Epithelial cell of prostate (primary cell): ENCODE measurements around the gene HINT1.
"Not testable (repeated sequence)": the region's sequence is repeated elsewhere in the genome, so short reads cannot be mapped to it uniquely, and the experiment has no call there.

Source experiments
- DNase-seq: peaks from one replicate; pipeline ENCODE4 v3.0.0-alpha.2; 2011; ENCODE audit warnings: low read depth, low spot score
- H3K27ac ChIP-seq: fragments of 450-650 bp; 2 replicates; pipeline ENCODE4 v1.5.1; 2017; ENCODE audit warnings: mild to moderate bottlenecking

HINT1 gene

GRCh38 chr5:131180407-131180806 is 15.4 kb upstream of the HINT1 start:
- DNase-seq, result no peak
- H3K27ac ChIP-seq, result no peak overlapping the region

- H3K27ac ChIP-seq, result peak overlapping the region; percentile 42
- DNase-seq, result no peak
These were observed 6.3 kb upstream of the HINT1 start for GRCh38 chr5:131171276-131171810.

GRCh38 chr5:131170540-131171275 is 5.7 kb upstream of the HINT1 start, which contains the start of gene LYRM7:
Gene LYRM7 (plus strand): TSS chr5:131170944. CDS start chr5:131171021, 77 bp downstream.
- peak within 1 kb of the TSS; percentile 42 for H3K27ac ChIP-seq
- DNase-seq, result peak; percentile 95

GRCh38 chr5:131169810-131170539 is 4.9 kb upstream of the HINT1 start:
- no peak for DNase-seq
- H3K27ac ChIP-seq, result peak overlapping the region; percentile 42

- no peak for DNase-seq
- H3K27ac ChIP-seq, result no peak overlapping the region
These were observed 2.6 kb upstream of the HINT1 start for GRCh38 chr5:131167615-131168014.

- DNase-seq, result peak; percentile 16
- H3K27ac ChIP-seq, result peak overlapping the region; percentile 93
These were observed 601 bp downstream of the HINT1 start for GRCh38 chr5:131164191-131165118.

GRCh38 chr5:131163276-131164119 is 1.6 kb downstream of the HINT1 start:
- no peak for DNase-seq

GRCh38 chr5:131160134-131160533 is 4.9 kb downstream of the HINT1 start:
- peak; percentile 18 for DNase-seq
- peak overlapping the region; percentile 25 for H3K27ac ChIP-seq

More at GRCh38 chr5:131163276-131164119, 1.6 kb downstream of the HINT1 start:
- peak overlapping the region; percentile 93 for H3K27ac ChIP-seq

- H3K27ac ChIP-seq, result no peak overlapping the region
- no peak for DNase-seq
These were observed 8.1 kb downstream of the HINT1 start for GRCh38 chr5:131156957-131157356.

GRCh38 chr5:131156385-131156784 is 8.7 kb downstream of the HINT1 start:
- DNase-seq, result no peak
- no peak overlapping the region for H3K27ac ChIP-seq

GRCh38 chr5:131151216-131151615 is 13.8 kb downstream of the HINT1 start:
- H3K27ac ChIP-seq, result no peak overlapping the region
- no peak for DNase-seq

- no peak overlapping the region for H3K27ac ChIP-seq
- no peak for DNase-seq
These were observed 14.6 kb downstream of the HINT1 start for GRCh38 chr5:131150408-131150807.

- H3K27ac ChIP-seq, result no peak overlapping the region
- DNase-seq, result no peak
These were observed 16.2 kb downstream of the HINT1 start for GRCh38 chr5:131148835-131149234.

GRCh38 chr5:131147258-131147657 is 17.8 kb downstream of the HINT1 start:
- H3K27ac ChIP-seq, result no peak overlapping the region
- DNase-seq, result no peak

GRCh38 chr5:131142970-131143617 is 22.0 kb downstream of the HINT1 start:
- no peak for DNase-seq
- no peak overlapping the region for H3K27ac ChIP-seq

- H3K27ac ChIP-seq, result no peak overlapping the region
- DNase-seq, result no peak
These were observed 25.7 kb downstream of the HINT1 start for GRCh38 chr5:131139321-131139720.

- not testable (repeated sequence) for DNase-seq, H3K27ac ChIP-seq
These were observed 26.6 kb downstream of the HINT1 start for GRCh38 chr5:131138406-131138805.

GRCh38 chr5:131133091-131133490 is 32.0 kb downstream of the HINT1 start:
- not testable (repeated sequence) for DNase-seq, H3K27ac ChIP-seq

GRCh38 chr5:131129306-131129705 is 35.8 kb downstream of the HINT1 start:
- H3K27ac ChIP-seq, result no peak overlapping the region
- no peak for DNase-seq
